ENCODE data around the gene LPIN1. TPM values are rescaled to one million over a fixed set of nuclear protein-coding genes. Genes with fewer than 3 reads are reported as not detected.

LPIN1 gene
- total RNA-seq, 1 experiment from 2014 or later: 45.8 TPM

GRCh38 chr2:11873356-11874154 is 127.1 kb downstream of the LPIN1 start:
- DNase-seq (ENCODE audit: low read depth, low spot score): no peak
- in situ Hi-C loops (cut with HindIII; ENCODE audit: low pct_unique_long_range_greater_than_20kb, low sequenced_read_pairs): loop anchor here (25.0 kb wide), 2 partner anchors 89 to 289 kb away; no protein-coding TSS in a partner anchor

GRCh38 chr2:11874861-11875260 is 128.4 kb downstream of the LPIN1 start:
- in situ Hi-C loops (cut with HindIII; ENCODE audit: low pct_unique_long_range_greater_than_20kb, low sequenced_read_pairs): loop anchor here (25.0 kb wide), 2 partner anchors 87 to 287 kb away; no protein-coding TSS in a partner anchor

GRCh38 chr2:11875481-11875880 is 129.0 kb downstream of the LPIN1 start:
- in situ Hi-C loops (cut with HindIII; ENCODE audit: low pct_unique_long_range_greater_than_20kb, low sequenced_read_pairs): no loop called here
- no peak for DNase-seq (ENCODE audit: low read depth, low spot score)

More at GRCh38 chr2:11874861-11875260, 128.4 kb downstream of the LPIN1 start:
- DNase-seq (ENCODE audit: low read depth, low spot score): no peak

DNA sequence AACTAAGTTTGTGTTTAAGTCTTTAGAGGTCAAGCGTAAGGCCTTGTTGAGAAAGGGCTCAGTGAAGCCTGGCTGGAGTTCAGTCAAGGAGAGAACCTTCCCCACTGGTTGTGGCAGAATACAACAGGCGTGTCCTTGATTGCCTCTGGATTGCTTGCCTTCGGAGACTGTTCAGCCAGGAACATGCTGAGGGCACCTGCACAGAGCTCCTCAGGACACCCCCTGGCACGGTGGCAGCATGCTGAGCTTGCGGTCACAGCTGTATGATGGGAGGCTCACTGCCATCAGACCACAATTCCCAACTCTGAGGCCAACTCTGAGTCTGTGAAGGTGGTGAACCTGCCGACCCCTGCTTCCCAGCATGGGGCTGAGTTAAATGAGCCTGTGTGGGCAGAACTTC is 130.0 kb downstream of the LPIN1 start:
- in situ Hi-C loops (cut with HindIII; ENCODE audit: low pct_unique_long_range_greater_than_20kb, low sequenced_read_pairs): no loop called here
- no peak for DNase-seq (ENCODE audit: low read depth, low spot score)

DNA sequence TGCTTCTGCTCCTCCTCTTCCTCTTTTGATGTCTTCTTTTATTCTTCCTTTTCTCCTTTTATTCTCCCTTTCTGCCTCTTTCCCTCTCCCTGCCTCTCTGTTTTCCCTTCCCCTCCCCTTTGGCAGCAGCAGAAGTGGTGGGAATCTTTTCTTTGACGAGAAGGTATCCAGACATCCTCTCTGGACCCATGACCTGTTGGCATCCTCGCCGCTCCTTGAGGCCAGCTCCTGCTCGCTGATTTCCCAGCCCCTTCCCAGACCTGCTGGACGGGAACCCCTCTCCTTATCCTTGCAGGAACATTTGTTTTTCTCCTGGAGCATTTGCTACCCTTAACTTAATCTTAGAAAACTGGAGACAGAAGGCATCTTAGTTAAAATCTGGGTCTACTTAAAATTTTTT is 130.5 kb downstream of the LPIN1 start:
- no peak for DNase-seq (ENCODE audit: low read depth, low spot score)
- in situ Hi-C loops (cut with HindIII; ENCODE audit: low pct_unique_long_range_greater_than_20kb, low sequenced_read_pairs): no loop called here

Small RNA genes lying within 50 kb of the gene (small RNA-seq; reads per million reads assigned to genes)
- gene MIR4262: 0 reads per million in 2 experiments
- 0 to 0.38 reads per million in 2 experiments for gene MIR548S

Other genes with a start within 250 kb of the LPIN1 start
- 57.6 and 72.2 TPM in 2 replicates for gene GREB1, start 212.6 kb upstream of the LPIN1 start, total RNA-seq (2014; rRNA removed; shearing (Covaris generic))
- not detected in 2 replicates for gene NTSR2, start 76.4 kb upstream of the LPIN1 start, total RNA-seq (2014; rRNA removed; shearing (Covaris generic))

Data from SK-MEL-5 (cell line).